Adrenal gland (tissue), 12 donors: ENCODE data around the gene LSAMP. TPM values are rescaled to one million over a fixed set of nuclear protein-coding genes. Genes with fewer than 3 reads are reported as not detected.

Experiments used
- DNase-seq, 7 donors: peaks; one replicate each; pipeline ENCODE4 v3.0.0-alpha.2; 2019 to 2020
- H3K27ac ChIP-seq, 5 donors: fragments of 200-600 bp; sonication (generic) in 4 of 5; 1 replicate in 3 of 5; 2 replicates in 2 of 5; pipeline versions ENCODE4 v1.5.1 to v1.8.0; 2016 to 2020; ENCODE audit warnings: mild to moderate bottlenecking in 1 of 5
- H3K27me3 ChIP-seq: fragments of 200-600 bp; 2 replicates; pipeline ENCODE4 v1.8.0; 2021
- H3K36me3 ChIP-seq, 2 donors: fragments of 200-600 bp; replicated peaks in 1 of 2; 1 replicate in 1 of 2; 2 replicates in 1 of 2; pipeline versions ENCODE4 v1.5.1 to v1.8.0; 2018 to 2022
- H3K4me1 ChIP-seq, 2 donors: fragments of 200-600 bp; replicated peaks in 1 of 2; 1 replicate in 1 of 2; 2 replicates in 1 of 2; pipeline versions ENCODE4 v1.5.1 to v1.8.0; 2018 to 2021
- H3K4me3 ChIP-seq, 4 donors: fragments of 200-600 bp; sonication (generic) in 3 of 4; one replicate each; pipeline ENCODE4 v1.5.1; 2016 to 2018
- H3K9me3 ChIP-seq, 3 donors: fragments of 200-600 bp; sonication (generic) in 1 of 3; replicated peaks in 1 of 3; 1 replicate in 2 of 3; 2 replicates in 1 of 3; pipeline versions ENCODE4 v1.5.1 to v1.8.0; 2016 to 2021
- CTCF ChIP-seq, 6 experiments: fragments of 450-650 bp in 4 of 6; fragments of 200-600 bp in 2 of 6; sonication (generic) in 1 of 6; IDR thresholded peaks; 1 replicate in 5 of 6; 2 replicates in 1 of 6; pipeline versions ENCODE4 v1.5.1 to v1.8.0; 2016 to 2021; ENCODE audit warnings: antibody characterized with exemption in 6 of 6, mild to moderate bottlenecking in 2 of 6, moderate library complexity in 1 of 6
- POLR2A ChIP-seq, 2 donors: fragments of 450-650 bp; IDR thresholded peaks; one replicate each; pipeline ENCODE4 v1.6.1; 2017; ENCODE audit warnings: antibody characterized with exemption in 2 of 2, mild to moderate bottlenecking in 2 of 2, moderate library complexity in 1 of 2
- WGBS, 4 donors: extraction: QIAGEN DNeasy Blood & Tissue Kit in 2 of 4; methylation state at CpG; one replicate each; pipeline versions ENCODE4 v1.1.5 to v1.1.7; 2013 to 2017; 5-methylcytosine and 5-hydroxymethylcytosine counted together
- intact Hi-C, 2 donors: fragments of 100-400 bp; cut with DNase I; formaldehyde crosslinking; loops; one replicate each; pipeline versions ENCODE4 v1.14.1 to v1.15.0; 2022 to 2023
- polyA plus RNA-seq, 3 donors: library from polyadenylated mRNA; stranded (reverse); fragments of 200-250 nt in 2 of 3; fragments of 350-450 nt in 1 of 3; fragmentation: Illumina TruSeq in 1 of 3; extraction: RNeasy Lipid Tissue Mini Kit (QIAGEN cat#74804) in 1 of 3; gene quantifications; one replicate each; pipeline ENCODE4 v1.2.3, GENCODE V29; 2013 to 2014
- total RNA-seq, 9 donors: library from RNA; depleted of rRNA in 4 of 9; stranded (reverse); fragments of >200 nt in 4 of 9; fragments of 120-200 nt in 1 of 9; fragmentation: NEBNext Ultra II Directional in 1 of 9; extraction: Animal tissue kit (Norgen Biotek cat#: 25700) in 1 of 9; gene quantifications; one replicate each; pipeline versions ENCODE4 v1.1.0 to v1.2.4, GENCODE V29; 2013 to 2023
- donor health status: healthy with polysubstance abuse.
- donor health status: Bipolar disorder and iron deficiency.
- donor health status: DM: yes; HTN: yes; CAD: no.
- donor health status: DM: no; HTN: no; CAD: no.
- donor health status: DM: no; HTN: no; CAD: no.
- donor health status: DM: yes; HTN: yes; CAD: no.

Gene LSAMP
- total and polyA plus RNA-seq, 12 donors = 5.8 to 53.5 (median 24.3) TPM

- intact Hi-C loops = no loop called here
- H3K27ac ChIP-seq = no peak overlapping the region
- DNase-seq = no peak
- no peaks in the 10 kb centered on the region for H3K4me1 ChIP-seq
- no peak overlapping the region for H3K4me3 ChIP-seq
- TF ChIP-seq POLR2A (IDR thresholded peaks at IDR 0.05) (no peak), CTCF (IDR thresholded peaks at IDR 0.05) (no peak)
- 81 to 88% (median 85%) methylated on average over 2 of the region's 2 CpGs for WGBS, 4 donors
- no peaks in the 10 kb centered on the region for H3K9me3 ChIP-seq
- no peaks in the 10 kb centered on the region for H3K27me3 ChIP-seq
- H3K36me3 ChIP-seq = no peaks in the 10 kb centered on the region
Measured at GRCh38 chr3:116007000-116007399, 438.3 kb downstream of the LSAMP start.

GRCh38 chr3:116005404-116005803 lies 439.9 kb downstream of the LSAMP start:
- H3K9me3 ChIP-seq = no peaks in the 10 kb centered on the region
- H3K36me3 ChIP-seq = no peaks in the 10 kb centered on the region
- no peaks in the 10 kb centered on the region for H3K27me3 ChIP-seq
- no peak for TF ChIP-seq POLR2A (IDR thresholded peaks at IDR 0.05)
- no peak for TF ChIP-seq CTCF (IDR thresholded peaks at IDR 0.05)
- WGBS, 4 donors = 50 to 62% (median 57%) methylated on average over 4 of the region's 4 CpGs
- H3K27ac ChIP-seq = no peak overlapping the region
- H3K4me1 ChIP-seq = no peaks in the 10 kb centered on the region
- peak in 5 of 7 donors; percentile 11 to 71 (median 19) for DNase-seq
- intact Hi-C loops = no loop called here
- H3K4me3 ChIP-seq = no peak overlapping the region

- 80 to 91% (median 84%) methylated on average over 2 of the region's 2 CpGs for WGBS, 4 donors
- intact Hi-C loops = no loop called here
Measured at GRCh38 chr3:116002235-116002634, 443.1 kb downstream of the LSAMP start.

GRCh38 chr3:116001151-116001621 lies 444.1 kb downstream of the LSAMP start:
- TF ChIP-seq CTCF (IDR thresholded peaks at IDR 0.05) (no peak), POLR2A (IDR thresholded peaks at IDR 0.05) (no peak)
- Histone ChIP-seq H3K9me3 (no peaks in the 10 kb centered on the region), H3K4me1 (no peaks in the 10 kb centered on the region), H3K27ac (no peak overlapping the region), H3K27me3 (no peaks in the 10 kb centered on the region), H3K4me3 (no peak overlapping the region), H3K36me3 (no peaks in the 10 kb centered on the region)
- WGBS, 4 donors = 72 to 79% (median 73%) methylated on average over 1 of the region's 1 CpG
- no peak for DNase-seq
- intact Hi-C loops = no loop called here

More at GRCh38 chr3:116002235-116002634, 443.1 kb downstream of the LSAMP start:
- TF ChIP-seq POLR2A (IDR thresholded peaks at IDR 0.05) (no peak), CTCF (IDR thresholded peaks at IDR 0.05) (no peak)
- H3K36me3 ChIP-seq = no peaks in the 10 kb centered on the region
- no peak overlapping the region for H3K27ac ChIP-seq
- H3K27me3 ChIP-seq = no peaks in the 10 kb centered on the region
- no peaks in the 10 kb centered on the region for H3K9me3 ChIP-seq
- no peak overlapping the region for H3K4me3 ChIP-seq
- DNase-seq = no peak
- H3K4me1 ChIP-seq = no peaks in the 10 kb centered on the region
